Fibroblast of the aortic adventitia (primary cell): ENCODE measurements around the gene JAKMIP3. TPM values are rescaled to one million over a fixed set of nuclear protein-coding genes. Genes with fewer than 3 reads are reported as not detected.

Experiments
- DNase-seq: peaks from one replicate; pipeline ENCODE4 v3.0.0-alpha.2; 2010; ENCODE audit warnings: low read depth
- H3K4me3 ChIP-seq: 2 replicates; pipeline ENCODE4 v1.5.1; 2011; ENCODE audit warnings: low read depth, mild to moderate bottlenecking, control low read depth, low read length, moderate library complexity
- total RNA-seq: library from RNA; depleted of rRNA; stranded (reverse); fragments of >200 nt; gene quantifications from 2 replicates; pipeline ENCODE4 v1.2.3, GENCODE V29; 2012; ENCODE audit warnings: low replicate concordance
- TF ChIP-seq, protein P1 (sequence below): IDR thresholded peaks from 2 replicates; pipeline ENCODE4 v1.5.1; 2011; ENCODE audit warnings: mild to moderate bottlenecking, low read length, control low read depth, inconsistent platforms; ENCODE audit not compliant: insufficient read depth

Gene JAKMIP3
- total RNA-seq, 1 donor: 0.09 TPM

DNA sequence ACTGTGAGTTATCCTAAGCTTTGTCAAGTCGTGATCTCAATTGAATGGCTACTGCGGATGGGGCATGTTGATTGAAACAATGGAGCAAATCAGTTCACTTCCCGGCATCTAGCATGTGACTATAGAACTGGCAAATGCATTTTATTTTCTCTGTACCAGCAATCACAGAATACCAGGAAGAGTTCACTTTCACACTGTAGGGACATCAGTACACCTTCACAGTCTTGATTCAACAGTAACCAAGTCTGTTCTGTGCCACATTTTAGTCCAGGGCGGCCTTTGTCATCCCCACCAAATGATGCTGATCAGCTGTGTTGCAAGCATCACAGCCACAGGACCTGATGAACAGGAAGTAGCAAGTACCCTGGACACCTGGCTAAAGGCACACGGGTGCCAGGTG lies 32.1 kb upstream of the JAKMIP3 start:
- TF ChIP-seq, protein P1, sequence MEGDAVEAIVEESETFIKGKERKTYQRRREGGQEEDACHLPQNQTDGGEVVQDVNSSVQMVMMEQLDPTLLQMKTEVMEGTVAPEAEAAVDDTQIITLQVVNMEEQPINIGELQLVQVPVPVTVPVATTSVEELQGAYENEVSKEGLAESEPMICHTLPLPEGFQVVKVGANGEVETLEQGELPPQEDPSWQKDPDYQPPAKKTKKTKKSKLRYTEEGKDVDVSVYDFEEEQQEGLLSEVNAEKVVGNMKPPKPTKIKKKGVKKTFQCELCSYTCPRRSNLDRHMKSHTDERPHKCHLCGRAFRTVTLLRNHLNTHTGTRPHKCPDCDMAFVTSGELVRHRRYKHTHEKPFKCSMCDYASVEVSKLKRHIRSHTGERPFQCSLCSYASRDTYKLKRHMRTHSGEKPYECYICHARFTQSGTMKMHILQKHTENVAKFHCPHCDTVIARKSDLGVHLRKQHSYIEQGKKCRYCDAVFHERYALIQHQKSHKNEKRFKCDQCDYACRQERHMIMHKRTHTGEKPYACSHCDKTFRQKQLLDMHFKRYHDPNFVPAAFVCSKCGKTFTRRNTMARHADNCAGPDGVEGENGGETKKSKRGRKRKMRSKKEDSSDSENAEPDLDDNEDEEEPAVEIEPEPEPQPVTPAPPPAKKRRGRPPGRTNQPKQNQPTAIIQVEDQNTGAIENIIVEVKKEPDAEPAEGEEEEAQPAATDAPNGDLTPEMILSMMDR: no peak
- no peak for DNase-seq
- no peak overlapping the region for H3K4me3 ChIP-seq

GRCh38 chr10:132035476-132035875 lies 30.3 kb upstream of the JAKMIP3 start:
- H3K4me3 ChIP-seq: no peak overlapping the region
- TF ChIP-seq, protein P1: no peak
- DNase-seq: no peak

- H3K4me3 ChIP-seq: peak overlapping the region; percentile 25
- TF ChIP-seq, protein P1: no peak
- DNase-seq: no peak
Observed at GRCh38 chr10:132036153-132036886, 29.4 kb upstream of the JAKMIP3 start.

DNA sequence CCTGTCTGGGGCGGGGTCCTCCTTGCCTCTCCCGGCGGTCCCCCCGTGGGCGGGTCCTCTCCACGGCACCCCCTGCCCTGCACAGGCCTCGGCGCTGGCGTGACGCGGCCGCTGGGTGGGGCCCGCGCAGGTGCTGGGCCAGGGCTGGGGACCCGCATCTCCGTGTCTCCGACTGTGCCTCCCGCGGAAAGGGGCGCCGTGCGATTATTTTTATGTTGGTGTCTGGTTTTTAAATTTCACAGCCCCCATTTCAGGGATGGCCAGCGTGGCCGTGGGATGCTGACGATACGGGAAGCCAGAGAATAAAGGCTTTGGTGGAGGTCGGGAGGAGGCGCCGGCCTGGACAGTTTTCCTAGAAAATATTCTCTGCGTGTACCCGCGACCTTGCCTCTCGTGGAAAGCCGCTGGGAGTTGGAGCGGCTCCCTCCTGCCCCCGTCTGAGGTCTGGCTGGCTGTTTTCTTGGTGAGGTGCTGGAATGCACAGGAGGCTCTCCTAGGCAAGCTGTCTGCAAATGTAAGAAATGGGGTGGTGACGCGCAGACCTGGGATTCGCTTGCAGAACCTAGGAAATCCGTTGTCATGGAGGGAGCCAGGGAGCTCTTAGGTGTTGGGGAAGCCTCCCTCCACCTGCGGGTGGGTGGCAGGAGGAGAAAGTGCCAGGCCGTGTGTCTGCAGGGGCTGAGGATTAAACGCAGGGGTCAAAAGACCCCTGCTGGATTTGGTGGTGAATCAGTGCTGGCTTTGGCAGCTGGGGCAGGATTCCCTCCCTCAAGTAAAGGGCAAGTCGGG lies 28.7 kb upstream of the JAKMIP3 start:
- TF ChIP-seq, protein P1: no peak
- no peak for DNase-seq
- no peak overlapping the region for H3K4me3 ChIP-seq

DNA sequence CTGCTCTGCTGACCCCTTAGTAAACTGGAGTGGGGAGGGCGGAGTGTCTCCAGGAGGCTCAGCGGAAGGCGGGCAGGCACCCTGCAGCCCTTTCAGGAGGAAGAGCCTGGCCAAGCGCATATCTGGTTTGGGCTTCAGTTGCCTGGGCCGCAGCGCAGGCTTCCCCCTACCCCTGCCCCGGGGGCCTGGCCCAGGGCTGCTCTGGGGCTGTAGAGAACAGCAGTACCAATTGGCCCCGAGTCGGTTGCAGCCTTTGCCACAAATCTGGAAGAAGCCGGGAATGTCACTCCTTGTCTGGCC lies 28.1 kb upstream of the JAKMIP3 start:
- no peak overlapping the region for H3K4me3 ChIP-seq
- DNase-seq: no peak
- TF ChIP-seq, protein P1: no peak

DNA sequence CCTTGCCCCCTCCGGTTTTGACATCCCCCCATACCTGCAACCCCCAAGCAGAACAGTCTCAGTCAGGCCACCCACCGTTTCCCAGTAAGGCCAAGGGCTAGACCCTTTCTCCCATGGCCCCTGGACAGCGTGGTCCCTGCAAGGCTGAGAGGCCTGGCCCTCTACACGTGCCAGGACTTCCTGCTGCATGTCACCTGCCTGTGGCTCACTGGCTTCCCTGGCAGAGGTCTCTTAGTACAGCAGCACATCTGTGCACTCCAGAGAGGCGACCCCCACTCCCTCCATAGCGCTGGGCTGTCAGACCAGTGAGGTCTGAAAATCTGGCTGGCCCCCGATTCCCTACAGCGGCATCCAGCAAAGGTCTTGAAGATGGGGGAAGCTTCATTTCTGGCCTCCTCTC lies 26.4 kb upstream of the JAKMIP3 start:
- TF ChIP-seq, protein P1: no peak
- DNase-seq: no peak
- H3K4me3 ChIP-seq: no peak overlapping the region
